Naive thymus-derived CD4-positive, alpha-beta T cell (primary cell): ENCODE data around the gene BICC1. TPM values are rescaled to one million over a fixed set of nuclear protein-coding genes. Genes with fewer than 3 reads are reported as not detected.

Experiments used
- ATAC-seq: fragments of 150-1000 bp; cut with Tn5 transposase; 2 replicates; pipeline ENCODE4 v1.10.0; 2021; ENCODE audit warnings: mild to moderate bottlenecking, moderate library complexity
- CTCF ChIA-PET: fragments of 350-600 bp; sonication (Branson Sonifier 250); formaldehyde crosslinking; loops from one replicate; lab custom pipeline; 2021; ENCODE audit warnings: antibody characterized with exemption; lab: Charles Lee
- POLR2A ChIA-PET: fragments of 350-600 bp; sonication (Branson Sonifier 250); formaldehyde crosslinking; loops from one replicate; lab custom pipeline; 2021; ENCODE audit warnings: antibody characterized with exemption, inconsistent platforms; lab: Charles Lee
- DNase-seq, 9 donors: peaks; one replicate each; pipeline versions ENCODE4 v3.0.0 to v3.0.0-alpha.2; 2020 to 2022; ENCODE audit warnings: mixed read lengths in 1 of 9
- H3K27ac ChIP-seq: one replicate; pipeline ENCODE4 v1.7.0; 2013; ENCODE audit warnings: mild to moderate bottlenecking, low read depth, low read length, moderate library complexity
- H3K27me3 ChIP-seq, 2 donors: one replicate each; pipeline ENCODE4 v1.7.0; 2013; ENCODE audit warnings: low read length in 2 of 2, mild to moderate bottlenecking in 2 of 2, moderate library complexity in 2 of 2; ENCODE audit not compliant: control insufficient read depth in 2 of 2, insufficient read depth in 2 of 2
- H3K36me3 ChIP-seq, 3 experiments: 1 replicate in 2 of 3; 2 replicates in 1 of 3; pipeline ENCODE4 v1.7.0; 2013; ENCODE audit warnings: low read length in 3 of 3, mild to moderate bottlenecking in 3 of 3, moderate library complexity in 1 of 3; ENCODE audit not compliant: insufficient read depth in 3 of 3, control insufficient read depth in 2 of 3
- H3K4me1 ChIP-seq, 2 donors: one replicate each; pipeline ENCODE4 v1.7.0; 2013; ENCODE audit warnings: low read length in 2 of 2, mild to moderate bottlenecking in 2 of 2, moderate library complexity in 1 of 2; ENCODE audit not compliant: control insufficient read depth in 2 of 2, insufficient read depth in 2 of 2
- H3K4me3 ChIP-seq: 2 replicates; pipeline ENCODE4 v1.7.0; 2013; ENCODE audit warnings: mild to moderate bottlenecking, low read length
- H3K9me3 ChIP-seq, 3 experiments: 1 replicate in 2 of 3; 2 replicates in 1 of 3; pipeline ENCODE4 v1.7.0; 2013; ENCODE audit warnings: low read length in 3 of 3; ENCODE audit not compliant: control insufficient read depth in 2 of 3
- H3K27ac Mint-ChIP-seq, 9 donors: one replicate each; pipeline ENCODE4 v1.8.0; 2020 to 2022; ENCODE audit warnings: mixed read lengths in 9 of 9, mild to moderate bottlenecking in 8 of 9, moderate library complexity in 5 of 9, inconsistent platforms in 2 of 9
- H3K27me3 Mint-ChIP-seq, 5 donors: one replicate each; pipeline ENCODE4 v1.8.0; 2021 to 2022; ENCODE audit warnings: mixed read lengths in 5 of 5, mild to moderate bottlenecking in 1 of 5
- H3K36me3 Mint-ChIP-seq, 5 donors: one replicate each; pipeline ENCODE4 v1.8.0; 2020 to 2022; ENCODE audit warnings: mixed read lengths in 5 of 5, mild to moderate bottlenecking in 3 of 5, inconsistent platforms in 1 of 5
- H3K4me1 Mint-ChIP-seq, 7 donors: one replicate each; pipeline ENCODE4 v1.8.0; 2020 to 2022; ENCODE audit warnings: mixed read lengths in 7 of 7, mild to moderate bottlenecking in 3 of 7, inconsistent platforms in 1 of 7
- H3K4me3 Mint-ChIP-seq, 10 donors: one replicate each; pipeline ENCODE4 v1.8.0; 2020 to 2022; ENCODE audit warnings: mild to moderate bottlenecking in 10 of 10, mixed read lengths in 10 of 10, moderate library complexity in 6 of 10, inconsistent platforms in 2 of 10
- H3K9me3 Mint-ChIP-seq, 11 donors: one replicate each; pipeline ENCODE4 v1.8.0; 2020 to 2022; ENCODE audit warnings: mixed read lengths in 11 of 11, mild to moderate bottlenecking in 4 of 11, inconsistent platforms in 1 of 11, moderate library complexity in 1 of 11
- intact Hi-C, 2 donors: fragments of 100-400 bp; cut with micrococcal nuclease; formaldehyde crosslinking; loops; one replicate each; pipeline ENCODE4 v1.15.1; 2023
- polyA plus RNA-seq, 2 donors: library from polyadenylated mRNA; unstranded; fragments of 300-500 nt; fragmentation: Illumina TruSeq; gene quantifications; one replicate each; pipeline ENCODE4 v1.2.3, GENCODE V29; 2021
- total RNA-seq, 6 experiments: library from RNA in 5 of 6; stranded (reverse) in 5 of 6; gene quantifications; 1 replicate in 5 of 6; 2 replicates in 1 of 6; pipeline ENCODE4 v1.2.3 and lab custom pipeline; 2021 to 2026

BICC1 gene
- total and polyA plus RNA-seq, 7 experiments from 2014 or later = 0.05 to 0.10 TPM; not detected in 5

GRCh38 chr10:58725901-58726300 lies 213.2 kb downstream of the BICC1 start:
- no peaks in the 10 kb centered on the region for H3K9me3 ChIP-seq
- no peak overlapping the region for H3K27ac Mint-ChIP-seq
- no peak overlapping the region for H3K4me3 Mint-ChIP-seq
- CTCF ChIA-PET = no interaction called here
- H3K4me1 Mint-ChIP-seq = no peaks in the 10 kb centered on the region
- no peak overlapping the region for H3K4me3 ChIP-seq
- H3K27me3 ChIP-seq = no peaks in the 10 kb centered on the region
- no peaks in the 10 kb centered on the region for H3K36me3 ChIP-seq
- no peaks in the 10 kb centered on the region for H3K36me3 Mint-ChIP-seq
- no peaks in the 10 kb centered on the region for H3K4me1 ChIP-seq
- ATAC-seq (no peak), DNase-seq (no peak)
- no peak overlapping the region for H3K27ac ChIP-seq
- POLR2A ChIA-PET = no interaction called here
- H3K27me3 Mint-ChIP-seq = peaks cover 0 to 6% (median 0%) of the 10 kb centered on the region in 5 donors
- intact Hi-C loops = no loop called here
- peaks cover 0 to 7% (median 4%) of the 10 kb centered on the region in 11 donors for H3K9me3 Mint-ChIP-seq

- Mint-ChIP-seq H3K27me3 (peaks cover 0 to 6% (median 4%) of the 10 kb centered on the region in 5 donors), H3K4me3 (no peak overlapping the region), H3K9me3 (peaks cover 0 to 15% (median 6%) of the 10 kb centered on the region in 11 donors), H3K36me3 (no peaks in the 10 kb centered on the region), H3K4me1 (no peaks in the 10 kb centered on the region), H3K27ac (no peak overlapping the region)
- ChIA-PET POLR2A (no interaction called here), CTCF (no interaction called here)
- H3K9me3 ChIP-seq = peaks cover 0 to 6% (median 0%) of the 10 kb centered on the region in 3 experiments
- H3K4me1 ChIP-seq = no peaks in the 10 kb centered on the region
- no peak for DNase-seq
- intact Hi-C loops = no loop called here
- H3K4me3 ChIP-seq = no peak overlapping the region
- H3K36me3 ChIP-seq = no peaks in the 10 kb centered on the region
- H3K27ac ChIP-seq = no peak overlapping the region
- no peak for ATAC-seq
- no peaks in the 10 kb centered on the region for H3K27me3 ChIP-seq
Measured at GRCh38 chr10:58727633-58728032, 215.0 kb downstream of the BICC1 start.

GRCh38 chr10:58731276-58731675 lies 218.6 kb downstream of the BICC1 start:
- Histone ChIP-seq H3K4me3 (no peak overlapping the region), H3K36me3 (no peaks in the 10 kb centered on the region), H3K9me3 (peaks cover 0 to 6% (median 0%) of the 10 kb centered on the region in 3 experiments), H3K27me3 (no peaks in the 10 kb centered on the region), H3K4me1 (no peaks in the 10 kb centered on the region), H3K27ac (no peak overlapping the region)
- Mint-ChIP-seq H3K4me3 (no peak overlapping the region), H3K27ac (no peak overlapping the region), H3K4me1 (no peaks in the 10 kb centered on the region), H3K9me3 (peaks cover 0 to 15% (median 7%) of the 10 kb centered on the region in 11 donors), H3K36me3 (no peaks in the 10 kb centered on the region), H3K27me3 (peaks cover 0 to 5% (median 0%) of the 10 kb centered on the region in 5 donors)
- no peak for DNase-seq
- intact Hi-C loops = no loop called here
- CTCF ChIA-PET = no interaction called here
- POLR2A ChIA-PET = no interaction called here
- ATAC-seq = no peak

- Histone ChIP-seq H3K9me3 (peaks cover 0 to 6% (median 0%) of the 10 kb centered on the region in 3 experiments), H3K4me1 (no peaks in the 10 kb centered on the region), H3K27ac (no peak overlapping the region), H3K27me3 (no peaks in the 10 kb centered on the region), H3K4me3 (no peak overlapping the region), H3K36me3 (no peaks in the 10 kb centered on the region)
- H3K4me1 Mint-ChIP-seq = no peaks in the 10 kb centered on the region
- H3K27ac Mint-ChIP-seq = no peak overlapping the region
- DNase-seq (no peak), ATAC-seq (no peak)
- H3K9me3 Mint-ChIP-seq = peaks cover 0 to 20% (median 8%) of the 10 kb centered on the region in 11 donors
- intact Hi-C loops = no loop called here
- H3K27me3 Mint-ChIP-seq = peaks cover 0 to 5% (median 0%) of the 10 kb centered on the region in 5 donors
- CTCF ChIA-PET = no interaction called here
- no peak overlapping the region for H3K4me3 Mint-ChIP-seq
- no peaks in the 10 kb centered on the region for H3K36me3 Mint-ChIP-seq
- POLR2A ChIA-PET = no interaction called here
Measured at GRCh38 chr10:58733436-58733835, 220.8 kb downstream of the BICC1 start.

GRCh38 chr10:58734116-58734515 lies 221.4 kb downstream of the BICC1 start:
- DNase-seq (no peak), ATAC-seq (no peak)
- POLR2A ChIA-PET = no interaction called here
- Mint-ChIP-seq H3K9me3 (peaks cover 0 to 20% (median 8%) of the 10 kb centered on the region in 11 donors), H3K27me3 (peaks cover 0 to 5% (median 0%) of the 10 kb centered on the region in 5 donors), H3K4me1 (no peaks in the 10 kb centered on the region), H3K27ac (no peak overlapping the region), H3K4me3 (no peak overlapping the region), H3K36me3 (no peaks in the 10 kb centered on the region)
- no peak overlapping the region for H3K27ac ChIP-seq
- no peak overlapping the region for H3K4me3 ChIP-seq
- no peaks in the 10 kb centered on the region for H3K27me3 ChIP-seq
- H3K9me3 ChIP-seq = peaks cover 0 to 6% (median 0%) of the 10 kb centered on the region in 3 experiments
- CTCF ChIA-PET = no interaction called here
- no peaks in the 10 kb centered on the region for H3K4me1 ChIP-seq
- H3K36me3 ChIP-seq = no peaks in the 10 kb centered on the region
- intact Hi-C loops = no loop called here

GRCh38 chr10:58734664-58735063 lies 222.0 kb downstream of the BICC1 start:
- Mint-ChIP-seq H3K27ac (no peak overlapping the region), H3K27me3 (peaks cover 0 to 5% (median 0%) of the 10 kb centered on the region in 5 donors), H3K36me3 (no peaks in the 10 kb centered on the region), H3K9me3 (peaks cover 0 to 16% (median 7%) of the 10 kb centered on the region in 11 donors), H3K4me3 (no peak overlapping the region), H3K4me1 (no peaks in the 10 kb centered on the region)
- no peaks in the 10 kb centered on the region for H3K27me3 ChIP-seq
- peaks cover 0 to 6% (median 0%) of the 10 kb centered on the region in 3 experiments for H3K9me3 ChIP-seq
- POLR2A ChIA-PET = no interaction called here
- no peak for ATAC-seq
- H3K4me3 ChIP-seq = no peak overlapping the region
- no peaks in the 10 kb centered on the region for H3K36me3 ChIP-seq
- no peaks in the 10 kb centered on the region for H3K4me1 ChIP-seq
- intact Hi-C loops = no loop called here
- H3K27ac ChIP-seq = no peak overlapping the region
- DNase-seq = no peak
- CTCF ChIA-PET = no interaction called here

GRCh38 chr10:58735087-58735486 lies 222.4 kb downstream of the BICC1 start:
- H3K36me3 ChIP-seq = no peaks in the 10 kb centered on the region
- Mint-ChIP-seq H3K4me3 (no peak overlapping the region), H3K9me3 (peaks cover 0 to 16% (median 5%) of the 10 kb centered on the region in 11 donors), H3K36me3 (no peaks in the 10 kb centered on the region), H3K27ac (no peak overlapping the region), H3K4me1 (no peaks in the 10 kb centered on the region), H3K27me3 (peaks cover 0 to 5% (median 0%) of the 10 kb centered on the region in 5 donors)
- intact Hi-C loops = no loop called here
- H3K27me3 ChIP-seq = no peaks in the 10 kb centered on the region
- ATAC-seq = no peak
- no peak overlapping the region for H3K27ac ChIP-seq
- H3K4me3 ChIP-seq = no peak overlapping the region
- CTCF ChIA-PET = no interaction called here
- peaks cover 0 to 6% (median 0%) of the 10 kb centered on the region in 3 experiments for H3K9me3 ChIP-seq
- no peaks in the 10 kb centered on the region for H3K4me1 ChIP-seq
- POLR2A ChIA-PET = no interaction called here
- DNase-seq = no peak
